Fibroblast of lung (primary cell): ENCODE results near the gene FAM117A. TPM values are rescaled to one million over a fixed set of nuclear protein-coding genes. Genes with fewer than 3 reads are reported as not detected.
"Not testable (repeated sequence)": the region's sequence is repeated elsewhere in the genome, so short reads cannot be mapped to it uniquely, and the experiment has no call there.

Source experiments
- DNase-seq, 2 donors: peaks; one replicate each; pipeline versions ENCODE4 v3.0.0 to v3.0.0-alpha.2; 2010; ENCODE audit warnings: low read depth in 2 of 2
- H2AFZ ChIP-seq: 2 replicates; pipeline ENCODE4 v1.5.1; 2012; ENCODE audit warnings: low read length, control low read depth, inconsistent platforms
- H3K27ac ChIP-seq: 2 replicates; pipeline ENCODE4 v1.5.1; 2011; ENCODE audit warnings: low read length, control low read depth; ENCODE audit not compliant: insufficient read depth
- H3K27me3 ChIP-seq: 2 replicates; pipeline ENCODE4 v1.5.1; 2011; ENCODE audit warnings: mild to moderate bottlenecking, low read length; ENCODE audit not compliant: control insufficient read depth, insufficient read depth
- H3K36me3 ChIP-seq: 2 replicates; pipeline ENCODE4 v1.5.1; 2011; ENCODE audit warnings: low read length; ENCODE audit not compliant: control insufficient read depth, insufficient read depth
- H3K4me1 ChIP-seq: 2 replicates; pipeline ENCODE4 v1.5.1; 2011; ENCODE audit warnings: low read length; ENCODE audit not compliant: control insufficient read depth, insufficient read depth; ENCODE audit errors: extremely low read depth
- H3K4me2 ChIP-seq: 2 replicates; pipeline ENCODE4 v1.5.1; 2011; ENCODE audit warnings: low read length, control low read depth; ENCODE audit not compliant: insufficient read depth; ENCODE audit errors: extremely low read depth
- H3K4me3 ChIP-seq, 4 experiments: fragments of 200-600 bp in 1 of 4; sonication (generic) in 1 of 4; replicated peaks in 1 of 4; 2 replicates each; pipeline ENCODE4 v1.5.1; 2011 to 2016; ENCODE audit warnings: low read length in 4 of 4, low read depth in 3 of 4, mild to moderate bottlenecking in 3 of 4, control low read depth in 2 of 4, inconsistent platforms in 1 of 4, mixed read lengths in 1 of 4; ENCODE audit not compliant: insufficient read depth in 1 of 4; ENCODE audit errors: control extremely low read depth in 1 of 4
- H3K79me2 ChIP-seq: 2 replicates; pipeline ENCODE4 v1.5.1; 2012; ENCODE audit warnings: mild to moderate bottlenecking, low read length, inconsistent platforms; ENCODE audit not compliant: control insufficient read depth, insufficient read depth
- H3K9ac ChIP-seq: 2 replicates; pipeline ENCODE4 v1.5.1; 2011; ENCODE audit warnings: mild to moderate bottlenecking, low read length, control low read depth; ENCODE audit not compliant: insufficient read depth
- H3K9me3 ChIP-seq: 2 replicates; pipeline ENCODE4 v1.5.1; 2012; ENCODE audit warnings: low read depth, low read length; ENCODE audit not compliant: control insufficient read depth, insufficient read depth
- H4K20me1 ChIP-seq: 2 replicates; pipeline ENCODE4 v1.5.1; 2011; ENCODE audit warnings: low read length; ENCODE audit not compliant: control insufficient read depth, insufficient read depth; ENCODE audit errors: extremely low read depth
- EZH2 ChIP-seq: IDR thresholded peaks from 2 replicates; pipeline ENCODE4 v1.5.1; 2012; ENCODE audit warnings: low read length, control low read depth, mild to moderate bottlenecking; ENCODE audit errors: missing control alignments
- polyA plus RNA-seq, 2 donors: library from polyadenylated mRNA; depleted of rRNA in 1 of 2; stranded (reverse) in 1 of 2; unstranded in 1 of 2; fragments of >200 nt; gene quantifications; 2 replicates each; pipeline ENCODE4 v1.2.1, GENCODE V29; 2011 to 2012; ENCODE audit warnings: missing spikeins in 1 of 2
- total RNA-seq: library from RNA; depleted of rRNA; stranded (reverse); fragments of >200 nt; gene quantifications from 2 replicates; pipeline ENCODE4 v1.2.1, GENCODE V29; 2014
- TF ChIP-seq, protein P1 (sequence below), 2 donors: IDR thresholded peaks in 1 of 2; conservative IDR thresholded peaks in 1 of 2; 1 replicate in 1 of 2; 2 replicates in 1 of 2; pipeline ENCODE4 v1.5.1; 2011 to 2012; ENCODE audit warnings: low read length in 2 of 2, control low read depth in 1 of 2, inconsistent platforms in 1 of 2, low read depth in 1 of 2, mild to moderate bottlenecking in 1 of 2

Gene FAM117A
- total and polyA plus RNA-seq, 2 donors (not counting 1 experiment from before 2014, with no cell fraction given) = 2.4 to 3.3 TPM

DNA sequence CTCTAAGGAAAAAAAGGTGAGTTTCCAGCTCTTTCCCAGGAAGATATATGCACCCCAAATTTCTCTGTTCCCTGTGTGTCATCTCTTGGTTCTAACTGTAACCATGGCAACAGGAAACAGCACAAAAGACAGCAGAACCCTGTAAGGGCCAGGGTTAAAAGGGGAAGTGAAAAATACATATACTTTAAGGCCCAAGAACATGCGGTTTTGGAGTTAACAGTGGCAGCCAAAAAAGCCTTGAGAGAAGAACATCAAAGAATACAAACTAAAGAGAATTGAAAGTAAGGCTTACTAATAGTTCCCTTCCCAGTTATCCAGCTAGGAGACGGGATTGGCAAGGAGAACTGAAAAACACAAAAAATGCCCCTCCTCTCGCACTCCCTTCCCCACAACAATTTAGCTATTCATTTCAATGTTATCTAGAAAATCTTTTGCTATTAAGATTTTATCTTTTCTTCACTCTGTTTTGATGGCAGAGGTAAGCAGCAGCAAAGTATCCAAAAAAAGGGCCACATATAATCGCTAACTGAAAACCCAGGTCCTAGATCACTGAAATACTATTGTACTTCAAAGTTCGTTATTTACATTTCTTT is 87.6 kb downstream of the FAM117A start:
- no peak overlapping the region for H2AFZ ChIP-seq

DNA sequence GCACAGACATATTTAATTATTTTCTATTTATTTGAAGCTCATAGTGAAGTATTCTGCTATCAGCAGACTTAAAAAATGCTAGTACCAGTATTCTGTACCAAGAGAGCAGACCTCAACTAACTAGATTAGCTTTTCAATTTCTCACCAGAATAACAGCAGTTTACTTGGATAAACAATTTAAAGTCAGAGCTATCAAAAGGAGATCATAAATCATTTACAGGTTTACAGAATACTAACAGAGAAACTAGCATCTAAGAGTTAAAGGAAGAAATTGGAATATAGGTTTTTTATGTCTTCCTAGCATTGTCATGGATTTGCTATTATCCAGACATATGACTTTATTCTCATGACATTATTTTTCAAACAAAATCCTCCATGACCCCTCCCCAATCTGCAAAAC is 89.4 kb downstream of the FAM117A start:
- Histone ChIP-seq H3K27me3 (no peaks in the 10 kb centered on the region), H3K36me3 (no peaks in the 10 kb centered on the region), H3K4me1 (no peaks in the 10 kb centered on the region), H3K79me2 (peaks cover 54% of the 10 kb centered on the region), H2AFZ (no peak overlapping the region), H3K4me2 (no peak overlapping the region), H3K27ac (no peak overlapping the region), H3K9me3 (no peaks in the 10 kb centered on the region), H3K4me3 (no peak overlapping the region), H3K9ac (no peak overlapping the region), H4K20me1 (no peaks in the 10 kb centered on the region)
- DNase-seq = no peak
- TF ChIP-seq, protein P1, sequence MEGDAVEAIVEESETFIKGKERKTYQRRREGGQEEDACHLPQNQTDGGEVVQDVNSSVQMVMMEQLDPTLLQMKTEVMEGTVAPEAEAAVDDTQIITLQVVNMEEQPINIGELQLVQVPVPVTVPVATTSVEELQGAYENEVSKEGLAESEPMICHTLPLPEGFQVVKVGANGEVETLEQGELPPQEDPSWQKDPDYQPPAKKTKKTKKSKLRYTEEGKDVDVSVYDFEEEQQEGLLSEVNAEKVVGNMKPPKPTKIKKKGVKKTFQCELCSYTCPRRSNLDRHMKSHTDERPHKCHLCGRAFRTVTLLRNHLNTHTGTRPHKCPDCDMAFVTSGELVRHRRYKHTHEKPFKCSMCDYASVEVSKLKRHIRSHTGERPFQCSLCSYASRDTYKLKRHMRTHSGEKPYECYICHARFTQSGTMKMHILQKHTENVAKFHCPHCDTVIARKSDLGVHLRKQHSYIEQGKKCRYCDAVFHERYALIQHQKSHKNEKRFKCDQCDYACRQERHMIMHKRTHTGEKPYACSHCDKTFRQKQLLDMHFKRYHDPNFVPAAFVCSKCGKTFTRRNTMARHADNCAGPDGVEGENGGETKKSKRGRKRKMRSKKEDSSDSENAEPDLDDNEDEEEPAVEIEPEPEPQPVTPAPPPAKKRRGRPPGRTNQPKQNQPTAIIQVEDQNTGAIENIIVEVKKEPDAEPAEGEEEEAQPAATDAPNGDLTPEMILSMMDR (conservative IDR thresholded peaks at IDR 0.05 in 1 of 2, IDR thresholded peaks at IDR 0.05 in 1 of 2; ENCODE audit: low read depth in 1 of 2, low read length in 2 of 2) = no peak
- TF ChIP-seq EZH2 = no peak

More for the DNA sequence above, 87.6 kb downstream of the FAM117A start:
- Histone ChIP-seq H3K27ac (peak overlapping the region; percentile 89), H3K4me2 (peak overlapping the region; percentile 100), H3K27me3 (peaks cover 1% of the 10 kb centered on the region), H3K36me3 (no peaks in the 10 kb centered on the region), H3K9ac (peak overlapping the region; percentile 88), H3K9me3 (no peaks in the 10 kb centered on the region), H4K20me1 (no peaks in the 10 kb centered on the region), H3K4me3 (peak overlapping the region; percentile 65 to 94 (median 90)), H3K4me1 (no peaks in the 10 kb centered on the region), H3K79me2 (peaks cover 47% of the 10 kb centered on the region)
- peak; percentile 32 to 43 for DNase-seq
- TF ChIP-seq, protein P1 (conservative IDR thresholded peaks at IDR 0.05 in 1 of 2, IDR thresholded peaks at IDR 0.05 in 1 of 2; ENCODE audit: low read depth in 1 of 2, low read length in 2 of 2) = no peak
- TF ChIP-seq EZH2 = no peak

DNA sequence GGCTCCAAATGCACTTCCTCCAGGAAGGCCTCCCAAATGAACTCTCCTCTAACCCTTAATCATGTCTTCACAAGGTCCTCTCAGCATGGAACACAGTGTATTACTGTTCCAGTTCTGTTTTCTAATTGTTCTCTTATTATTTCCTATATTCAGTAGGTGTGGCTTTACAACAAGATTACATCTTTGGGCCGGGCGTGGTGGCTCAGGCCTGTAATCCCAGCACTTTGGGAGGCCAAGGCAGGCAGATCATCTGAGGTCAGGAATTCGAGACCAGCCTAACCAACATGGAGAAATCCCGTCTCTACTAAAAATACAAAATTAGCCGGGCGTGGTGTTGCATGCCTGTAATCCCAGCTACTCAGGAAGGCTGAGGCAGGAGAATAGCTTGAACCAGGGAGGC is 90.3 kb downstream of the FAM117A start:
- H3K9ac ChIP-seq, DNase-seq, H3K27ac ChIP-seq, H4K20me1 ChIP-seq, H2AFZ ChIP-seq, H3K4me1 ChIP-seq, H3K4me2 ChIP-seq, H3K36me3 ChIP-seq, H3K4me3 ChIP-seq, H3K27me3 ChIP-seq, H3K9me3 ChIP-seq: not testable (repeated sequence)
- peaks cover 54% of the 10 kb centered on the region for H3K79me2 ChIP-seq
